ENCODE results near the gene DCP1A.
"Not testable (repeated sequence)": the region's sequence is repeated elsewhere in the genome, so short reads cannot be mapped to it uniquely, and the experiment has no call there.

Gene DCP1A

DNA sequence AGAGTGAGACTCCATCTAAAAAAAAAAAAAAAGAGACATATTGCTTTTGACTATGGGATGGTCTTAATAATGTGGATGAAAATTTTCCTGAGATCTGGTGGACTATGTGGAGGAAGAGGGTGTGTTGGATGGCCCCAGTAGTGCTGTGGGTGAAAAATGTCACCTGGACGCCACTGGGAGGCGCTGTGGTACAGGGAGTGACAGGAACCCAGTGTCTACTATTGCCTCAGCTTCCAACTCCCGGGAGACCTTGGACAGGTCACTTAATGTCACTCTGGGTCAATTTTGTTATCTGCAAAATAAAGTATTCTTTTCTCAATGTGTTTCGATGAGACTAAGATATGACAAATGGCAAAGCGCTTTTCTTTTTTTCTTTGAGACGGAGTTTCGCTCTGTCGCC is 27.7 kb upstream of the DCP1A start:
- no peak overlapping the region for H3K27ac ChIP-seq
- TF ChIP-seq ZFX (IDR thresholded peaks at IDR 0.05), result no peak
- TF ChIP-seq, protein P1, sequence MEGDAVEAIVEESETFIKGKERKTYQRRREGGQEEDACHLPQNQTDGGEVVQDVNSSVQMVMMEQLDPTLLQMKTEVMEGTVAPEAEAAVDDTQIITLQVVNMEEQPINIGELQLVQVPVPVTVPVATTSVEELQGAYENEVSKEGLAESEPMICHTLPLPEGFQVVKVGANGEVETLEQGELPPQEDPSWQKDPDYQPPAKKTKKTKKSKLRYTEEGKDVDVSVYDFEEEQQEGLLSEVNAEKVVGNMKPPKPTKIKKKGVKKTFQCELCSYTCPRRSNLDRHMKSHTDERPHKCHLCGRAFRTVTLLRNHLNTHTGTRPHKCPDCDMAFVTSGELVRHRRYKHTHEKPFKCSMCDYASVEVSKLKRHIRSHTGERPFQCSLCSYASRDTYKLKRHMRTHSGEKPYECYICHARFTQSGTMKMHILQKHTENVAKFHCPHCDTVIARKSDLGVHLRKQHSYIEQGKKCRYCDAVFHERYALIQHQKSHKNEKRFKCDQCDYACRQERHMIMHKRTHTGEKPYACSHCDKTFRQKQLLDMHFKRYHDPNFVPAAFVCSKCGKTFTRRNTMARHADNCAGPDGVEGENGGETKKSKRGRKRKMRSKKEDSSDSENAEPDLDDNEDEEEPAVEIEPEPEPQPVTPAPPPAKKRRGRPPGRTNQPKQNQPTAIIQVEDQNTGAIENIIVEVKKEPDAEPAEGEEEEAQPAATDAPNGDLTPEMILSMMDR (conservative IDR thresholded peaks at IDR 0.05), result peak; percentile 89

DNA sequence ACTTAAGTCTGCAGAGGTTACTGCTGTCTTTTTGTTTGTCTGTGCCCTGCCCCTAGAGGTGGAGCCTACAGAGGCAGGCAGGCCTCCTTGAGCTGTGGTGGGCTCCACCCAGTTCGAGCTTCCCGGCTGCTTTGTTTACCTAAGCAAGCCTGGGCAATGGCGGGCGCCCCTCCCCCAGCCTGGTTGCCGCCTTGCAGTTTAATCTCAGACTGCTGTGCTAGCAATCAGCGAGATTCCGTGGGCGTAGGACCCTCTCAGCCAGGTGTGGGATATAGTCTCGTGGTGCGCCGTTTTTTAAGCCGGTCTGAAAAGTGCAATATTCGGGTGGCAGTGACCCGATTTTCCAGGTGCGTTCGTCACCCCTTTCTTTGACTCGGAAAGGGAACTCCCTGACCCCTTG is 23.4 kb upstream of the DCP1A start:
- H3K27ac ChIP-seq, result not testable (repeated sequence)

DNA sequence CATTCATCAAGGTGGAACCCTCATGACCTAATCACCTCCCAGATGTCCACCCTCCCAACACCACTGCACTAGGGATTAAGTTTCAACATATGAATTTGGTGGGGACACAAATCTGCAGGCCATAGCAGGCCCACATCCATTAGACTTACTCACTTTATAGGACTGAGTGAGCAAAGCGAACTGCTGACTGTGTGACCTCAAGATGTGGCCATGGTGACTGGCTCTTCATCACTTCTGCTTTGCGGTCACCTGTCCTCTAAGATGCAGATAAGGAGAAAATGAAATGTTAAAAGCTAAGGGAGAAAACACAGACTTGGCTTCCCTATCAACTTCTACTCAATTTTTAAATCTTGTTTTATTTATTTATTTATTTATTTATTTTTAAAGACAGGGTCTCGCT is 14.5 kb upstream of the DCP1A start:
- TF ChIP-seq, protein P1 (conservative IDR thresholded peaks at IDR 0.05), result no peak
- TF ChIP-seq ZFX (IDR thresholded peaks at IDR 0.05), result no peak

DNA sequence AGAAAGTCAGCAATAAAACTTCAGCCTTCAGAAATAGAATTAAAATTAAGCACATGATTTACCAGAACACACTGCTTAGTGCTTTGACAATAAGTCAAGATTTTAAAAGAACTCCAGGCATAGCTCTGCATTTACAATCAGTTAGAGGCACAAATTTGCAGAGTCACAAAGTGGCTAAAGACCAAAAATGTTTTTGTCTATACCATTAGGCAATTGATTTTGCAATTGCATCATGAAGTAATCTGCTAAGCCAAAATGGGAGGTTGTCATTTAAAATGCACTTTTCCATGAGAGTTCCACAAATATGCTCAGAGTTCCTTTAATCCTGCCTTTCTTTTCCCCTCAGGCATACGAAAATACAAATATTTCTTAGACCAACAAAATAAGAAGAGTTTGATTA is 10.1 kb upstream of the DCP1A start:
- H3K27ac ChIP-seq, result no peak overlapping the region
- TF ChIP-seq ZFX (IDR thresholded peaks at IDR 0.05), result no peak
- TF ChIP-seq, protein P1 (conservative IDR thresholded peaks at IDR 0.05), result no peak

More for the DNA sequence above, 14.5 kb upstream of the DCP1A start:
- no peak overlapping the region for H3K27ac ChIP-seq

DNA sequence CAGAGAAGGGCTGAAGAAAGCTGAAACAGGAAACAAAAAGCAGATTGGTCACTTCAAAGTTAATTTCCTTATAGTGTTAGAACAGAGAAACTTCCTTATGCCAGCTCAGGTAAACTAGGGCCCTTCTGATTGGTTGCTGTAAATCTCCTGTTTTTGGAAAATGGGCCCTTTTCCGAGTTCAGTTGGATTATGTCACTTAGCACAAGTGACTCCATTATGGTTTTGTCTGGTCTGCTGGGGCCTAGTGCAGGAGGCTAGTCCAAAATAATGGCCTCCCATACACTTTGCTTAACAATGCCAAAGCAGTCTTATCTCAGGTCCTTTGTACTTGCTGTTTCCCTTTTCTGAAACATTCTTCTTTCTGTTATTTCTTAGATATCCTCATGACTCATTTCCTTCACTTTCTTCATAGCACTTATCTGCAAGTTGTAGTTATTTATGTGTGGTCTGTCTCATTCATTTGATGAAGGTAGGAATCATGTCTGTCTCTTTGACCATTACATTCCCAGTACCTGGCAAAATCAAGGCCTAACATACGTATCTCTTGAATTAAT is 7.7 kb upstream of the DCP1A start:
- H3K27ac ChIP-seq, result no peak overlapping the region
- TF ChIP-seq, protein P1 (conservative IDR thresholded peaks at IDR 0.05), result no peak
- no peak for TF ChIP-seq ZFX (IDR thresholded peaks at IDR 0.05)

DNA sequence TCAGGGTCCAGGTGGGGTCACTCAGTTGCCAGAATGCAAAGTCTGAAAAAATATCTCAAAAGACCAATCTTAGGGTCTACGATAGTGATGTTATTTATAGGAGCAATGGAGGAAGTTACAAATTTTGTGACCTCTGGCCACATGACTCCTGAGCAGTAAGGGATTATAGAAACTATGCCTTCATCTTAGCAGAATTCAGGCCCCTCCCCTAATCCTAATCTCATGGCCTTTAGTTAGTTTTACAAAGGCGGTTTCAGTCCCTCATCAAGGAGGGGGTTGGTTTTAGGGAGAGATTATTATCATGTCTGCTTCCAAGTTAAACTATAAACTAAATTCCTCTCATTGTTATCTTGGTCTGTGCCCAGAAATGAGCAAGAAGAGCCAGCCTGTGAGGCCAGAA is 5.9 kb upstream of the DCP1A start:
- no peak overlapping the region for H3K27ac ChIP-seq
- TF ChIP-seq ZFX (IDR thresholded peaks at IDR 0.05), result no peak
- TF ChIP-seq, protein P1 (conservative IDR thresholded peaks at IDR 0.05), result no peak

DNA sequence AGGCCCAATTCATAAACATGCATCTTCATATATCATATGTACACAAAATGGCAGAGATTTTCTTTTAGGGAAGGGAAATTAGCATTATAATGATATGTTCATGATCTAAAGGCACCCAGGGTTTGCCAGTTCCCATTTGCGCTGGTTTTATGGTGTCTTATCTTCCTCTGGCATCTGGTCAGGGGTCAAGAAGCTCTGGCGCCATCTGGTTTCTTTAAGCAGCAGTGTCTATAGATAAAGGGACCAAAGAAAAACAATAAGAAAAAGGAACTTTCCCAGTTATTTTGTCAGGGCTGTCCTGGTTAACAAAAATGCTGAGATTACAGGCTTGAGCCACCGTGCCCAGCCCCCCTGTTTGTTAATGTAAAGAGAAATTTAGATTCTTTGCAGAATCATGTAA is 3.3 kb upstream of the DCP1A start:
- TF ChIP-seq, protein P1 (conservative IDR thresholded peaks at IDR 0.05), result peak; percentile 66
- no peak for TF ChIP-seq ZFX (IDR thresholded peaks at IDR 0.05)
- H3K27ac ChIP-seq, result no peak overlapping the region

DNA sequence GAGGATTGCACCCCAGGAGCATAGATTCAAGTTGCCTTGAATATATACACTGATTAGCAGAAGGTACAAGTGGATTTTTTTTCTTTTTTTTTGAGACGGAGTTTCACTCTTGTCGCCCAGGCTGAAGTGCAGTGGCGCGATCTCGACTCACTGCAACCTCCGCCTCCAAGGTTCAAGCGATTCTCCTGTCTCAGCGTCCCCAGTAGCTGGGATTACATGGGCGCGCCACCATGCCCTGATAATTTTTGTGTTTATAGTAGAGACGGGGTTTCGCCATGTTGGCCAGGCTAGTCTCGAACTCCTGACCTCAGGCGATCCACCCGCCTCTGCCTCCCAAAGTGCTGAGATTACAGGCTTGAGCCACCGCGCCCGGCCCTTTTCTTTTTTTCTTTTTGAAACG is 775 bp upstream of the DCP1A start:
- H3K27ac ChIP-seq, result peak overlapping the region; percentile 82

DNA sequence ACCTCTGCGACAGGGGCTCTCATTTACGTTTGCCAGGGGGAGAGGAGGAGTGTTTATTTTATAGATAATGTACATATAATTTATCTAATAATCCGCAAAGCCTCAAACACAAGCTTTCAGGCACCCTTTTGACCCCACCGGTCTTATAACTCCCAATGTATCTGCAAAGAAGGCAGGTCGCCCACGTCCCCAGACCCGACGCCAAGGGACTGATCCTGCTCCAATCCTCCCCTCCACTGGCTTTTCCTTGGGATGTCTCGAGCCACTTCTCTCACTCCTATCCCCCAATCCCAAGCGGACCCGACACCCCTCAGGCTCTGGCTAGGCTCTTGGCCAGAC is 452 bp downstream of the DCP1A start:
- no peak for TF ChIP-seq ZFX (IDR thresholded peaks at IDR 0.05)

More for the DNA sequence above, 452 bp downstream of the DCP1A start:
- peak overlapping the region; percentile 82 for H3K27ac ChIP-seq
